ENCODE data around the gene KRTAP10-6.

KRTAP10-6 gene

GRCh38 chr21:44626673-44627143 is 34.4 kb upstream of the KRTAP10-6 start, which contains the start of gene KRTAP10-9:
KRTAP10-9 (plus strand) TSS chr21:44627093; CDS start chr21:44627172, 79 bp downstream.
- H3K4me1 Mint-ChIP-seq (ENCODE audit: low read depth) = peaks cover 6% of the 10 kb centered on the region
- peaks cover 55% of the 10 kb centered on the region for H3K9me3 Mint-ChIP-seq
- H3K4me3 Mint-ChIP-seq = no peak within 1 kb of the TSS
- H3K27me3 Mint-ChIP-seq (ENCODE audit: low read depth) = peaks cover 3% of the 10 kb centered on the region
- peaks cover 14% of the 10 kb centered on the region for H3K36me3 Mint-ChIP-seq (ENCODE audit: low read depth)
- DNase-seq (ENCODE audit: low spot score) = no peak
- no peak within 1 kb of the TSS for H3K27ac Mint-ChIP-seq

- no peak overlapping the region for H3K4me3 Mint-ChIP-seq
- H3K27ac Mint-ChIP-seq = no peak overlapping the region
- H3K9me3 Mint-ChIP-seq = peaks cover 52% of the 10 kb centered on the region
- no peak for DNase-seq (ENCODE audit: low spot score)
- peaks cover 6% of the 10 kb centered on the region for H3K4me1 Mint-ChIP-seq (ENCODE audit: low read depth)
- peaks cover 3% of the 10 kb centered on the region for H3K27me3 Mint-ChIP-seq (ENCODE audit: low read depth)
- peaks cover 12% of the 10 kb centered on the region for H3K36me3 Mint-ChIP-seq (ENCODE audit: low read depth)
Observed at GRCh38 chr21:44626262-44626661, 34.0 kb upstream of the KRTAP10-6 start.

GRCh38 chr21:44625756-44626155 is 33.5 kb upstream of the KRTAP10-6 start:
- Mint-ChIP-seq H3K4me1 (ENCODE audit: low read depth) (peaks cover 6% of the 10 kb centered on the region), H3K4me3 (no peak overlapping the region), H3K27ac (no peak overlapping the region), H3K36me3 (ENCODE audit: low read depth) (peaks cover 10% of the 10 kb centered on the region), H3K27me3 (ENCODE audit: low read depth) (peaks cover 3% of the 10 kb centered on the region), H3K9me3 (peaks cover 49% of the 10 kb centered on the region)
- no peak for DNase-seq (ENCODE audit: low spot score)

GRCh38 chr21:44623575-44623974 is 31.3 kb upstream of the KRTAP10-6 start:
- DNase-seq (ENCODE audit: low spot score) = no peak
- Mint-ChIP-seq H3K9me3 (peaks cover 60% of the 10 kb centered on the region), H3K27me3 (ENCODE audit: low read depth) (peaks cover 3% of the 10 kb centered on the region), H3K36me3 (ENCODE audit: low read depth) (peaks cover 26% of the 10 kb centered on the region), H3K4me3 (no peak overlapping the region), H3K27ac (no peak overlapping the region), H3K4me1 (ENCODE audit: low read depth) (peaks cover 8% of the 10 kb centered on the region)

- H3K4me1 Mint-ChIP-seq (ENCODE audit: low read depth) = peaks cover 9% of the 10 kb centered on the region
- H3K36me3 Mint-ChIP-seq (ENCODE audit: low read depth) = peaks cover 30% of the 10 kb centered on the region
- peaks cover 63% of the 10 kb centered on the region for H3K9me3 Mint-ChIP-seq
- no peak overlapping the region for H3K27ac Mint-ChIP-seq
- peaks cover 3% of the 10 kb centered on the region for H3K27me3 Mint-ChIP-seq (ENCODE audit: low read depth)
- DNase-seq (ENCODE audit: low spot score) = no peak
- no peak overlapping the region for H3K4me3 Mint-ChIP-seq
Observed at GRCh38 chr21:44619886-44620285, 27.6 kb upstream of the KRTAP10-6 start.

- peak overlapping the region; percentile 62 for H3K4me3 Mint-ChIP-seq
- peak overlapping the region; percentile 73 for H3K27ac Mint-ChIP-seq
- DNase-seq (ENCODE audit: low spot score) = peak; percentile 15
- H3K27me3 Mint-ChIP-seq (ENCODE audit: low read depth) = peaks cover under 1% of the 10 kb centered on the region
- H3K4me1 Mint-ChIP-seq (ENCODE audit: low read depth) = peaks cover 9% of the 10 kb centered on the region
- peaks cover 53% of the 10 kb centered on the region for H3K9me3 Mint-ChIP-seq
- peaks cover 26% of the 10 kb centered on the region for H3K36me3 Mint-ChIP-seq (ENCODE audit: low read depth)
Observed at GRCh38 chr21:44618909-44619308, 26.6 kb upstream of the KRTAP10-6 start.

GRCh38 chr21:44618504-44618903 is 26.2 kb upstream of the KRTAP10-6 start:
- Mint-ChIP-seq H3K27me3 (ENCODE audit: low read depth) (no peaks in the 10 kb centered on the region), H3K9me3 (peaks cover 49% of the 10 kb centered on the region), H3K27ac (peak overlapping the region; percentile 73), H3K36me3 (ENCODE audit: low read depth) (peaks cover 26% of the 10 kb centered on the region), H3K4me3 (peak overlapping the region; percentile 62), H3K4me1 (ENCODE audit: low read depth) (peaks cover 9% of the 10 kb centered on the region)
- no peak for DNase-seq (ENCODE audit: low spot score)

GRCh38 chr21:44617071-44617501 is 24.8 kb upstream of the KRTAP10-6 start:
- peaks cover 9% of the 10 kb centered on the region for H3K4me1 Mint-ChIP-seq (ENCODE audit: low read depth)
- DNase-seq (ENCODE audit: low spot score) = no peak
- no peak overlapping the region for H3K27ac Mint-ChIP-seq
- no peaks in the 10 kb centered on the region for H3K27me3 Mint-ChIP-seq (ENCODE audit: low read depth)
- peaks cover 23% of the 10 kb centered on the region for H3K36me3 Mint-ChIP-seq (ENCODE audit: low read depth)
- H3K4me3 Mint-ChIP-seq = no peak overlapping the region
- peaks cover 39% of the 10 kb centered on the region for H3K9me3 Mint-ChIP-seq

- H3K4me1 Mint-ChIP-seq (ENCODE audit: low read depth) = peaks cover 9% of the 10 kb centered on the region
- DNase-seq (ENCODE audit: low spot score) = no peak
- H3K36me3 Mint-ChIP-seq (ENCODE audit: low read depth) = peaks cover 23% of the 10 kb centered on the region
- H3K27ac Mint-ChIP-seq = no peak overlapping the region
- no peaks in the 10 kb centered on the region for H3K27me3 Mint-ChIP-seq (ENCODE audit: low read depth)
- H3K4me3 Mint-ChIP-seq = no peak overlapping the region
- H3K9me3 Mint-ChIP-seq = peaks cover 34% of the 10 kb centered on the region
Observed at GRCh38 chr21:44616591-44616926, 24.3 kb upstream of the KRTAP10-6 start.

GRCh38 chr21:44615911-44616590 is 23.7 kb upstream of the KRTAP10-6 start:
- Mint-ChIP-seq H3K4me1 (ENCODE audit: low read depth) (peaks cover 9% of the 10 kb centered on the region), H3K9me3 (peaks cover 39% of the 10 kb centered on the region), H3K27ac (peak overlapping the region; percentile 36), H3K36me3 (ENCODE audit: low read depth) (peaks cover 23% of the 10 kb centered on the region), H3K27me3 (ENCODE audit: low read depth) (no peaks in the 10 kb centered on the region), H3K4me3 (no peak overlapping the region)
- no peak for DNase-seq (ENCODE audit: low spot score)

GRCh38 chr21:44615466-44615865 is 23.2 kb upstream of the KRTAP10-6 start:
- peaks cover 20% of the 10 kb centered on the region for H3K36me3 Mint-ChIP-seq (ENCODE audit: low read depth)
- no peak overlapping the region for H3K4me3 Mint-ChIP-seq
- peaks cover 39% of the 10 kb centered on the region for H3K9me3 Mint-ChIP-seq
- H3K4me1 Mint-ChIP-seq (ENCODE audit: low read depth) = peaks cover 9% of the 10 kb centered on the region
- DNase-seq (ENCODE audit: low spot score) = no peak
- H3K27ac Mint-ChIP-seq = no peak overlapping the region
- no peaks in the 10 kb centered on the region for H3K27me3 Mint-ChIP-seq (ENCODE audit: low read depth)

GRCh38 chr21:44614961-44615391 is 22.7 kb upstream of the KRTAP10-6 start:
- Mint-ChIP-seq H3K27ac (no peak overlapping the region), H3K4me1 (ENCODE audit: low read depth) (peaks cover 9% of the 10 kb centered on the region), H3K4me3 (no peak overlapping the region), H3K36me3 (ENCODE audit: low read depth) (peaks cover 18% of the 10 kb centered on the region), H3K9me3 (peaks cover 38% of the 10 kb centered on the region), H3K27me3 (ENCODE audit: low read depth) (no peaks in the 10 kb centered on the region)
- DNase-seq (ENCODE audit: low spot score) = no peak

- Mint-ChIP-seq H3K9me3 (peaks cover 38% of the 10 kb centered on the region), H3K36me3 (ENCODE audit: low read depth) (peaks cover 10% of the 10 kb centered on the region), H3K4me3 (no peak overlapping the region), H3K27me3 (ENCODE audit: low read depth) (no peaks in the 10 kb centered on the region), H3K4me1 (ENCODE audit: low read depth) (peaks cover 7% of the 10 kb centered on the region), H3K27ac (no peak overlapping the region)
- no peak for DNase-seq (ENCODE audit: low spot score)
Observed at GRCh38 chr21:44614161-44614631, 21.9 kb upstream of the KRTAP10-6 start.

- no peak overlapping the region for H3K4me3 Mint-ChIP-seq
- H3K9me3 Mint-ChIP-seq = peaks cover 37% of the 10 kb centered on the region
- H3K36me3 Mint-ChIP-seq (ENCODE audit: low read depth) = peaks cover 4% of the 10 kb centered on the region
- no peak for DNase-seq (ENCODE audit: low spot score)
- no peaks in the 10 kb centered on the region for H3K27me3 Mint-ChIP-seq (ENCODE audit: low read depth)
- peaks cover under 1% of the 10 kb centered on the region for H3K4me1 Mint-ChIP-seq (ENCODE audit: low read depth)
- no peak overlapping the region for H3K27ac Mint-ChIP-seq
Observed at GRCh38 chr21:44613386-44614155, 21.3 kb upstream of the KRTAP10-6 start.

Measured in T-helper 2 cell treated with Interferon-gamma antibody and Interleukin-4, amounts not matched to agents 5 μg/mL and 100 μg/mL, for 36 hours (primary cell).